OCI-LY7 (cell line): ENCODE results near the gene RNASEL. TPM values are rescaled to one million over a fixed set of nuclear protein-coding genes. Genes with fewer than 3 reads are reported as not detected.

Source experiments
- BruUV-seq: library from RNA; stranded (reverse); fragments of 400-500 nt; replicated peaks from 2 replicates; lab custom pipeline; 2021; lab: Mats Ljungman, UMichigan
- CTCF ChIA-PET: fragments of 300-600 bp; sonication (Branson Sonifier 250); formaldehyde crosslinking; loops from one replicate; lab custom pipeline; 2022; ENCODE audit warnings: antibody characterized with exemption; ENCODE audit not compliant: unreplicated experiment; lab: Charles Lee
- POLR2A ChIA-PET: fragments of 300-600 bp; sonication (Branson Sonifier 250); formaldehyde crosslinking; loops from one replicate; lab custom pipeline; 2022; ENCODE audit warnings: antibody characterized with exemption; lab: Charles Lee
- DNase-seq: peaks from one replicate; pipeline ENCODE4 v3.0.0-alpha.2; 2015; ENCODE audit warnings: low spot score
- H2AFZ ChIP-seq: fragments of 200-600 bp; sonication (generic), shearing (Covaris generic); 2 replicates; pipeline ENCODE4 v1.6.1; 2014; ENCODE audit warnings: mild to moderate bottlenecking, antibody characterized with exemption, low read length, moderate library complexity
- H3K27ac ChIP-seq: fragments of 200-600 bp; sonication (generic); 2 replicates; pipeline ENCODE4 v1.5.1; 2014; ENCODE audit warnings: mixed run types, low read depth, mild to moderate bottlenecking, moderate library complexity, low read length, inconsistent platforms; ENCODE audit not compliant: poor library complexity, severe bottlenecking
- H3K36me3 ChIP-seq: fragments of 200-600 bp; sonication (generic); 2 replicates; pipeline ENCODE4 v1.6.1; 2014; ENCODE audit warnings: mild to moderate bottlenecking, antibody characterized with exemption, low read length, moderate library complexity, mixed read lengths; ENCODE audit not compliant: insufficient read depth
- H3K4me1 ChIP-seq: fragments of 200-600 bp; sonication (generic); 2 replicates; pipeline ENCODE4 v1.5.1; 2014; ENCODE audit warnings: mild to moderate bottlenecking, low read length; ENCODE audit not compliant: insufficient read depth, poor library complexity, severe bottlenecking
- H3K4me2 ChIP-seq: fragments of 200-600 bp; sonication (generic); 2 replicates; pipeline ENCODE4 v1.6.1; 2014; ENCODE audit warnings: mild to moderate bottlenecking, low read length
- H3K4me3 ChIP-seq: fragments of 200-600 bp; sonication (generic); 2 replicates; pipeline ENCODE4 v1.5.1; 2014; ENCODE audit warnings: mild to moderate bottlenecking, low read depth, low read length; ENCODE audit not compliant: poor library complexity, severe bottlenecking
- H3K79me2 ChIP-seq: fragments of 200-600 bp; sonication (generic); 2 replicates; pipeline ENCODE4 v1.6.1; 2016; ENCODE audit warnings: low read depth, mild to moderate bottlenecking, low read length, moderate library complexity, mixed read lengths; ENCODE audit not compliant: insufficient read depth
- H3K9me2 ChIP-seq: fragments of 200-600 bp; sonication (generic); 2 replicates; pipeline ENCODE4 v1.6.1; 2016; ENCODE audit warnings: mild to moderate bottlenecking, low read length, mixed read lengths; ENCODE audit not compliant: insufficient read depth
- H3K9me3 ChIP-seq: fragments of 200-600 bp; sonication (generic); 2 replicates; pipeline ENCODE4 v1.6.1; 2014; ENCODE audit warnings: mild to moderate bottlenecking, mixed run types, low read length, mixed read lengths
- H4K20me1 ChIP-seq: fragments of 200-600 bp; sonication (generic); 2 replicates; pipeline ENCODE4 v1.6.1; 2014; ENCODE audit warnings: mild to moderate bottlenecking, antibody characterized with exemption, low read length, moderate library complexity, mixed read lengths; ENCODE audit not compliant: insufficient read depth
- EZH2phosphoT487 ChIP-seq: fragments of 200-600 bp; sonication (generic); IDR thresholded peaks from 2 replicates; pipeline ENCODE4 v1.6.1; 2018; ENCODE audit warnings: low read depth, borderline replicate concordance, mild to moderate bottlenecking, mixed run types, antibody characterized with exemption, low read length, moderate library complexity, mixed read lengths
- intact Hi-C: fragments of 100-400 bp; cut with micrococcal nuclease; formaldehyde crosslinking; loops from one replicate; pipeline ENCODE4 v1.10.0; 2022; ENCODE audit not compliant: unreplicated experiment
- total RNA-seq, 2 experiments: library from RNA; depleted of rRNA in 1 of 2; stranded (reverse); fragments of >200 nt in 1 of 2; shearing (Covaris generic) in 1 of 2; gene quantifications; 2 replicates each; pipeline ENCODE4 v1.2.3, GENCODE V29; 2014 to 2022
- TF ChIP-seq, protein P1 (sequence below): fragments of 200-600 bp; sonication (generic); conservative IDR thresholded peaks from 2 replicates; pipeline ENCODE4 v1.5.1; 2014; ENCODE audit warnings: mild to moderate bottlenecking, antibody characterized with exemption, low read length, moderate library complexity, mixed read lengths

The RNASEL gene
- total RNA-seq, 2 experiments from 2014 or later, result 2.2 to 4.0 TPM

- no TSS peak for BruUV-seq
- DNase-seq, result peak; percentile 43
- peak overlapping the region; percentile 66 for H3K27ac ChIP-seq
- peak overlapping the region; percentile 56 for H3K4me2 ChIP-seq
- no peaks in the 10 kb centered on the region for H4K20me1 ChIP-seq
- peak overlapping the region; percentile 81 for H2AFZ ChIP-seq
- no peaks in the 10 kb centered on the region for H3K79me2 ChIP-seq
- intact Hi-C loops, result no loop called here
- no peaks in the 10 kb centered on the region for H3K9me2 ChIP-seq
- ChIA-PET CTCF (interaction anchor here (0.8 kb wide), 1 partner anchor 86 kb away, joined by 3 read pairs; no protein-coding TSS in a partner anchor), POLR2A (interaction anchor here (0.8 to 2.5 kb wide), 3 partner anchors 17 to 86 kb away, joined by 3 to 11 read pairs (median 7); no protein-coding TSS in a partner anchor)
- H3K4me1 ChIP-seq, result peaks cover 38% of the 10 kb centered on the region
- no peaks in the 10 kb centered on the region; the same call in 1 of the 2 replicates for H3K36me3 ChIP-seq
- peaks cover 13% of the 10 kb centered on the region; the same call in 1 of the 2 replicates for H3K9me3 ChIP-seq
- TF ChIP-seq, protein P1, sequence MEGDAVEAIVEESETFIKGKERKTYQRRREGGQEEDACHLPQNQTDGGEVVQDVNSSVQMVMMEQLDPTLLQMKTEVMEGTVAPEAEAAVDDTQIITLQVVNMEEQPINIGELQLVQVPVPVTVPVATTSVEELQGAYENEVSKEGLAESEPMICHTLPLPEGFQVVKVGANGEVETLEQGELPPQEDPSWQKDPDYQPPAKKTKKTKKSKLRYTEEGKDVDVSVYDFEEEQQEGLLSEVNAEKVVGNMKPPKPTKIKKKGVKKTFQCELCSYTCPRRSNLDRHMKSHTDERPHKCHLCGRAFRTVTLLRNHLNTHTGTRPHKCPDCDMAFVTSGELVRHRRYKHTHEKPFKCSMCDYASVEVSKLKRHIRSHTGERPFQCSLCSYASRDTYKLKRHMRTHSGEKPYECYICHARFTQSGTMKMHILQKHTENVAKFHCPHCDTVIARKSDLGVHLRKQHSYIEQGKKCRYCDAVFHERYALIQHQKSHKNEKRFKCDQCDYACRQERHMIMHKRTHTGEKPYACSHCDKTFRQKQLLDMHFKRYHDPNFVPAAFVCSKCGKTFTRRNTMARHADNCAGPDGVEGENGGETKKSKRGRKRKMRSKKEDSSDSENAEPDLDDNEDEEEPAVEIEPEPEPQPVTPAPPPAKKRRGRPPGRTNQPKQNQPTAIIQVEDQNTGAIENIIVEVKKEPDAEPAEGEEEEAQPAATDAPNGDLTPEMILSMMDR, result no peak
- no peak for TF ChIP-seq EZH2phosphoT487
- H3K4me3 ChIP-seq, result no peak overlapping the region
These were observed 18.5 kb downstream of the RNASEL start for GRCh38 chr1:182570611-182570970.

DNA sequence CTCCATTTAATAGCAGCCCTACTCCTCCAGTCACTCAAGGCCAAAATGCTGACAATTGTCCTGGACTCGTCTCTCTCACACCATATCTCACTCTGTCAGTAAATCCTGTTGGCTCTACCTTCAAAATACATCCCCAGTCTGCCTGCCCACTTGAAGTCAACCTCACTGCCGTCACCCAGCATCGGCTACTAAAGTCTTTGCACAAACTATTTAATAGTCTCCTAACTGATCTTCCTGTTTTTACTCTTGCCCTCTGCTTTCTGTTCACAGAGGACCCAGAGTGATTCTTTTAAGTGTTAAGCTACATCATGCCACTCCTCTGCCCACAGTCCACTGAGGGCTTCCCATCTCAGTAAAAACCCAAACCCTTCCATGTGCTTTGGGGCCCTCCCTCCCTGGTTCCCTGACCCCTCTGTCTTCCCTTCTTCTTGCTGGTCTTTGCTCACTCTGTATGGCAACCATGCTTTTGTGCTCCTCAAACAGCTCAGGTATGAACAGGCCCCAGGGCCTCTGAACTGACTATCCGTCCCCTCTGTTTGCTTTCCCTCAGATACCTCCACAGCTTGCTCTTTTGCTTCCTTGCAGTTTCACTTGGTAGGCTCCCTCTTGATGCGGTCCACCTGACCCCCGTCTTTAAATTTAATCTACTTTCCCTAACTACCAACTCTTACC, 19.0 kb downstream of the RNASEL start:
- intact Hi-C loops, result loop anchor here (10.0 kb wide), 1 partner anchor 125 kb away; no protein-coding TSS in a partner anchor
- H3K4me1 ChIP-seq, result peaks cover 41% of the 10 kb centered on the region
- H3K4me3 ChIP-seq, result no peak overlapping the region
- DNase-seq, result peak; percentile 6
- peak overlapping the region; percentile 66 for H3K27ac ChIP-seq
- H3K4me2 ChIP-seq, result peak overlapping the region; percentile 56
- no TSS peak for BruUV-seq
- peaks cover 13% of the 10 kb centered on the region; the same call in 1 of the 2 replicates for H3K9me3 ChIP-seq
- H3K36me3 ChIP-seq, result no peaks in the 10 kb centered on the region; the same call in 1 of the 2 replicates
- H4K20me1 ChIP-seq, result no peaks in the 10 kb centered on the region
- H3K9me2 ChIP-seq, result no peaks in the 10 kb centered on the region
- TF ChIP-seq, protein P1, result no peak
- TF ChIP-seq EZH2phosphoT487, result no peak
- CTCF ChIA-PET, result interaction anchor here (0.8 kb wide), 1 partner anchor 85 kb away, joined by 3 read pairs; no protein-coding TSS in a partner anchor
- H2AFZ ChIP-seq, result peak overlapping the region; percentile 81
- POLR2A ChIA-PET, result interaction anchor here (0.7 to 2.5 kb wide), 6 partner anchors 18 to 540 kb away, joined by 3 to 11 read pairs (median 4); no protein-coding TSS in a partner anchor
- H3K79me2 ChIP-seq, result no peaks in the 10 kb centered on the region
